Left kidney (tissue), 8 donors: ENCODE measurements around the gene MAGEL2. TPM values are rescaled to one million over a fixed set of nuclear protein-coding genes. Genes with fewer than 3 reads are reported as not detected.

Source experiments
- DNase-seq: peaks from one replicate; pipeline ENCODE4 v3.0.0-alpha.2; 2013
- long read RNA-seq, 8 donors: transcript quantifications; one replicate each; lab custom pipeline, GENCODE V29; 2026
- polyA plus RNA-seq: library from polyadenylated mRNA; unstranded; fragments of 120-200 nt; gene quantifications from one replicate; pipeline ENCODE4 v1.2.1, GENCODE V29; 2013; ENCODE audit not compliant: insufficient read length

Gene MAGEL2
- polyA plus RNA-seq, result 4.5 TPM
- long read RNA-seq, donor 1, full-length matches to known transcripts, result 8 of 8 reads
- long read RNA-seq, donor 1, partial matches to known transcripts, result 0 of 8 reads
- long read RNA-seq, donor 1, other reads (novel, unspliced or antisense), result 0 of 8 reads
- long read RNA-seq, donor 2, full-length matches to known transcripts, result 11 of 11 reads
- long read RNA-seq, donor 2, partial matches to known transcripts, result 0 of 11 reads
- long read RNA-seq, donor 2, other reads (novel, unspliced or antisense), result 0 of 11 reads
- long read RNA-seq, donor 3, result 0 reads
- long read RNA-seq, donor 4, result 0 reads
- long read RNA-seq, donor 5, full-length matches to known transcripts, result 2 of 2 reads
- long read RNA-seq, donor 5, partial matches to known transcripts, result 0 of 2 reads
- long read RNA-seq, donor 5, other reads (novel, unspliced or antisense), result 0 of 2 reads
- long read RNA-seq, donor 6, full-length matches to known transcripts, result 11 of 11 reads
- long read RNA-seq, donor 6, partial matches to known transcripts, result 0 of 11 reads
- long read RNA-seq, donor 6, other reads (novel, unspliced or antisense), result 0 of 11 reads
- long read RNA-seq, donor 7, full-length matches to known transcripts, result 7 of 7 reads
- long read RNA-seq, donor 7, partial matches to known transcripts, result 0 of 7 reads
- long read RNA-seq, donor 7, other reads (novel, unspliced or antisense), result 0 of 7 reads
- long read RNA-seq, donor 8, full-length matches to known transcripts, result 2 of 2 reads
- long read RNA-seq, donor 8, partial matches to known transcripts, result 0 of 2 reads
- long read RNA-seq, donor 8, other reads (novel, unspliced or antisense), result 0 of 2 reads

DNA sequence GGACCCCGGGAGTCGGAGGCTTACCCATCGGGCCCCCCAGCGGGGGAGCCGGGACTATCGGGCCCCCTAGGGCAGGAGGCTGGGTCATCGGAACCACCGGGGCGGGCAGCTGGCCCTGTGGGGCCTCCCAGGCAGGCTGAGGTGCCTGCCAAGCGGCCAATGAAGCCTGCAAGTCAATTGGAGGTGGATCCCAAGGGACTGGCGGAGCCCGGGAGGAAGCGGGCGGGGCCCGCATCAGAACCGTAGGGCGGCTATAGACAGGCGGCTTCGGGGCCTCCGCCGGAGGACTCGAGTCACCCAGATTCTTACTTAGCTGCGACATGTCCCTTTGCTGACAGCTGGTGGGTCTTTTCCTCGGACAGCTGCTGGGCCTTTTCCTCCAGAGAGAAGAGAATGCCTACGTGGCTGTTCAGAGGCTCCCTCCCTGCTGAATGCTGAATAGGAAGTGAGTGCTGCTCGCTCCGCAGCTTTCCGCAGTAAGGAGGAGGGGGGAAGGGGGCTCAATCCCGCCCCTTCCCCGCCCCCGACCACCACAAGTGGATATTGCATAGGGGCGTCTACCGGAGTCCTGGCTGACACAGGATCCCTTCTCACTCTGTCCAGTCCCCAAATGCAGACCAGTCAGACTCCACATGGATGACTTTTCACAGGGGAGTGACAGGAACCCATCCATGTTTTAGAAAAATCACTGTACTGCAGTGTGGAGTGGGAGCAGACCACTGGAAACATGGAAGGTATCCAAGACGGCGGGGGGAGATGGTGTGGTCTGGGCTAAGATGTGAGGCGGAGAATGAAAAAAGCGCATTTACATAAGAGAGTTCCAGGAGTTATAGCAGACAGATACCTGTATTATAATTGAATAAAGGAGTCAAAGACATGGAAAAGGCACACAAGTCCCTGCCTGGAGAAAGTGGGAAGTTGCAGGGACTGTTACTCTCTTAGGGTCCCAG is at the start of gene MAGEL2:
Gene MAGEL2, minus strand, starts transcription at position 447 of the 950 bp plus-strand sequence. Its CDS starts 125 bp downstream, at position 322.
- DNase-seq, result peak; percentile 70

DNA sequence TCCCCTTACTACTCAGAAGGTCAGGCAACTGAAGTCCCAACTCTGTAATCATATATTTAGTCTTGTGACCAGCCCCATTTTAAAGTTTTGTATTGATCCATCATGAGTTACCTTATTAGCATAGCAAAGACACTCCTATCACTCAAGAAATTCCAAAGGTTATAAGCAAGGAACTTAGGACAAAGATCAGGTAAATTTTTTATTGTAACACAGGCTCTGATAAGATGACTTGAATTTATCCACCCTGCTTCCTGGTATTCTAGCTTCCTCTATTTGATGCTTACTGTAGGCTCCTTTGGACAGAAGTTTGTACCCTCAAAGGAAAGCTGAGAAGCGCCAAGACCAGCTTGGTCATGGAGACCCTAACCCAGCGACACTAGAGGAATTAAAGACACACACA is 47.6 kb upstream of the MAGEL2 start:
- DNase-seq, result no peak

DNA sequence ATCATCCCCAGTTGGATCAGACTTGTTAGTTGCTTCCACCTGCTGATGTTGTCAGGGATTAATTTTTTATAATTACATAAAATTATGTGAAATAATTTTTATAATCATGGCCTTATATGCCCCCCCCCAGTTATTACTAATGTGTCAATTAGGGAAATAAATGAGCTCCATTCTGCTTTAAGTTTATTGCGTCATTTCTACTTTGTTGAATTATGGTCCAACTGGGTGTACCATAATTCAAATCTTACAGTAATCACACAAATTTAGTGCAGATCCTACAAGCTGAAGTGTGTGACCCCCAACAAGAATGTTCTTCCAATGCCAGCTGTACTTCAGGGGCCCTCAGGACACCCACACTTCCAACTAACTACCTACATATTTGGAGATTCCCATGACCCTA is 46.9 kb upstream of the MAGEL2 start:
- no peak for DNase-seq

DNA sequence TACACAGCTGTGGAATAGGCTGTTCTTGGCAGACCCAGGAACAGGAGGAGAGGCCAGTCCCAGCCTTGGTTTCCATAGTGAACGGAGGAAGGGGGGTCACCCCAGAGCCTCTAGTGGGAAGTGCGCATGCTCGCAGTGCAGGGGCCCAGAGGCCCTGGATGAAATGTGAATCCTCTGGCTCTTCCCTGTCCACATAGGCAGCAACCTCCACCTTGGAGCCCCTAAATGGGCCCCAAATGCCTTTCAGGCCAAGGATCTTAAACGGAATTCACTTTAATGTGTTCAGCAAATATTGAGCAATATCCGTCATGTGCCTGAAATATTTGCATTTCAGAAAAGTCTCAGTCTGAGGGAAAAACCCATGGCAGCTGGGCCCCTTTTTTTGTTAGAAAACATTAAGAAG is 42.8 kb upstream of the MAGEL2 start:
- peak; percentile 82 for DNase-seq

DNA sequence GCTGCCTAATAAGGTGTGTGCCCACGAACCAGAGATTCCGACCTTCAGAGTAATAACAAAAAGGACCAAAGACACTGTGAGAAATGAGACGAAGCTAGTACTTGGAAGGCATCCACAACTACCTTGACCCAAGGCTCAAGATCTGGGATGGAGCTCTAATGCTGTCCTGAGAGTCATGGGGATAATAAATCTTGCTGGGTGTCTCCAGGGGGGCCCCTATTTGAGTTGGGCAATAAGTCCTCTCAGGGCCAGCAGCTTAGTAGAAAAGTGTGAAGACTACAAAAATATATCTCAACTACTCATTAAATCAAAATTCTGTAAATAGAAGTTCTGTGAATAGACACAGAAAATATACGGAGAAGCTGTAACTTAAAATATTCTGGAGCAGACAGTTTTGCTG is 42.3 kb upstream of the MAGEL2 start:
- no peak for DNase-seq

DNA sequence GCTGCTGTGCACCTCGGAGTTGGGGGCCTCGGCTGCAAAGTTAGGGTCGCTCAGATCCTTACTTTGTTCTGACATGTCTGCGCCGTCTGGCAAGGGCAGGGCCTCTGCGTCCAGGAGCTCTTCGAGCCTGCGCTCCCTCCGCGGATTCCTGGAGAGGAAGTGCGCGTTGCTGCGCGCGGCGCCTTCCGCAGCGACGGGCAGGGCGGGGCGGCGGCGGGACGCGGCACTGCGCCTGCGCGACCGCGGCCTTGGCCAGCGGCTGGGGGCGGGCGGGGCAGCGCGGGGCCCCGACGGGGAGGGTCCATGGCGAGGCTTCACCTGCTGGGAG is 39.4 kb upstream of the MAGEL2 start, which contains the start of gene NDN:
Gene NDN, minus strand, starts transcription at position 163 of the 328 bp plus-strand sequence. Its CDS starts 88 bp downstream, at position 75.
- peak; percentile 46 for DNase-seq

DNA sequence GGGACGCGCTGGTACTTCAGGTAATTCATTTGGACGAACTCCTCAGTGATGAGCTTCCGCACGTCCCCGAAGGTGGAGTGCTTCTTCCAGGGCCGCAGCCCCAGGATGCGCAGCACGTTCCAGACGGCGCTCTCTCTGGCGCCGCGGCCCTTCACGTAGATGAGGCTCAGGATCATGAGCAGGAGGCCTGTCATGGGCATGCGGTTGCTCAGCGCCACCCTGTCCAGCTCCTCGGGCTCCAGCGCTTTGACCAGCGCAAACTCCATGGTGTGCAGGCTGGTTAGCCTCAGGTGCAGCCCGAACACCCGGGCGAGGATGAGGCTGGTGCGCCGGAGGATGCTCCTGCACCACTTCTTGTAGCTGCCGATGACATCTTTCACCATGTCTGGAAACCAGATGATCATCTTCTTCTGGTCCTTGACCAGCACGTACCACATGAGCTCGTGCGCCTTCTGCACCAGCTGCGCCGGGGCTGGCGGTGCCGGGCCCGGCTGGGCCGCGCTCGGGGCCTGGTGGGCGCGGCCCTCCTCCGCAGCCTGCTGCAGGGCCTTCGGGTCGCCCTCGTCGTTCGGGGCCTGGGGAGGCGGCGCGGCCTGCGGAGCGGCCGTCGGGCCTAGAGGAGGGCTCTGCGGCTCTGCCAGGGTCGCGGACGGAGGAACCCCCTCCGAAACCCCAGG is 38.9 kb upstream of the MAGEL2 start:
- DNase-seq, result no peak

DNA sequence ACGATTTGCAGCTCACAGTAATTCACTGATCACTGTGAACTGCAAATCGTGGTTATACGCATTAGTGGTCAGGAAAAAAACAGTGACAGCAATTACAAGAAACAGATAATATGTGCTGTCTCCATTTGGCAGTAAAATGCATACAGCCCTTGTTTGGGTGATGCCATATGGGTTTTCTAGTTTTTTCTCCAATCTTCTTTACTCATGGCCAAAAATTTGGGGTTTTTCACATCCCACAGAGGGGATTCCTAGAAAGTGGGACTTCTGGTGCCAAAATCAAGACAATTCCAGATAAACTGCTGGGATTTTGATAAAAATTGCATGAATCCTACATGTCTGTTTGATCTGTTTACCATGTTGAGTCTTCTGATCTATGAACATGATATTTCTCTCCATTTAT is 23.8 kb upstream of the MAGEL2 start:
- no peak for DNase-seq

DNA sequence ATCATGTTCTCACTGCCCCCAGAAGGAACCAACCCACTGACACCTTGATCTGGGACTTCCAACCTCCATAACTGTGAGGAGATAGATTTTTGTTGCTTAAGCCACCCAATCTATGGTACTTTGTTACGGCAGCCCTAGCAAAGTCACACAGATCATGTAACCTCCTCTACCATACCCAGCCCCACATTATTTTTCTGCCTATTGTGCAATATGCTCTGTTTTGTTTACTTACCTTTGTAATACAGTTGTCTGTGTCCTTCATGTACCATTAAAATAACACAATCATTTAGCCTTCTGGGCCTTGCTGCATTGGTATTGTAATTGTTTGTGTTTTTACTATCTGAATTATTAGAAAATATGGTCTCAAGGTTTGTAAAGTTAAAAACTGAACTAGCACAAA is 23.3 kb upstream of the MAGEL2 start:
- DNase-seq, result no peak

DNA sequence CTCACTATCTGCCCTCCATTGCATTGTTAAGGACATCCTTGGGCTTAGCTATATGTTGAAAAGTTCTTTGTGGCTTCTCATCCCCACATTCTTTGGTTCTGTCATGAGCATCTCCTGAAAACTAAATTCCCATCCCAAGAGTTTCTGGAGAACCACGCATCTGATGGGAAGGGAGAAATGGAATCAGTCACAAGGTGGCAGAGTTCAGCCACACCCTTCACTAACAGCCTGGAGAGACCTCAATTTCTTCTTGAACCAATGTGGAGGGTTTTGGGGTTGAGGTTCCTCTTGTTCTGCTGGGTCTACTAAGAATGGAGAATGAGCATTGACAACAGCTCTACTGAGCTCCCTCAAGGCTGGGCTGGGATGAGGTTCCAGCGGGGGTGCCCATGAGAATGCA is 15.6 kb upstream of the MAGEL2 start:
- no peak for DNase-seq

DNA sequence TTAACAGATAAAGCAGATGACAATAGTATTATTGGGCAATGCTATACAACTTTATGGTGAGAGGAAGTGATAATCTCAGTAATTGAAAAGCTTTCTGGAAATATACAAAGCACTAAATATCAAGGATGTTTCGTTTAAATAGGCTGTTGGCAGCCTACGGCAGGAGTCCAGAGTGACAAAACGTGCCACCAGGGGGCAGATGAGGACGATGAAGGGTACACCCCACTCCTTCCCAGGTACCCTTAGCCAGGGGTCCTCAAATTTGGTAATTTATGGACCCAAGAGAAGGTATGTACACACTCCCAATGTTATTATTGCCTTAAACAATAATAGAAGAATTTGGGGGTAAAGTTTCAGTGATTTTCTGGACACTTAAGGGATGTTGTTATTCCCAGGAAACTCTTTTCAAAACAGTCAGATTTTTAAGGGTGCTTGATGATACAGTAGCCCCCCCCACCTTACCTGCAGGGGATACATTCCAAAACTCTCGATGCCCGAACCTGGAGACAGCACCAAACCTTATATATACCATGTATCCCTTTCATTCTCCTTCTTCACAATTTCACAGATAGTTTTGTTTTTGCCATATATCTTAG is 1.4 kb upstream of the MAGEL2 start:
- DNase-seq, result peak; percentile 22

DNA sequence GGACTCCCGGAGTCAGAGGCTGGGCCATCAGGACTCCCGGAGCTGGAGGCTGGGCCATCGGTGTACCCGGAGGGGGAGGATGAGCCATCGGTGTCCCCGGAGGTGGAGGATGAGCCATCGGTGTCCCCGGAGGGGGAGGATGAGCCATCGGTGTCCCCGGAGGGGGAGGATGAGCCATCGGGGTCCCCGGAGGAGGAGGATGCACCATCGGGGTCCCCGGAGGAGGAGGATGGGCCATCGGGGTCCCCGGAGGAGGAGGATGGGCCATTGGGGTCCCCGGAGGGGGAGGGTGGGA is 719 bp downstream of the MAGEL2 start:
- DNase-seq, result no peak

DNA sequence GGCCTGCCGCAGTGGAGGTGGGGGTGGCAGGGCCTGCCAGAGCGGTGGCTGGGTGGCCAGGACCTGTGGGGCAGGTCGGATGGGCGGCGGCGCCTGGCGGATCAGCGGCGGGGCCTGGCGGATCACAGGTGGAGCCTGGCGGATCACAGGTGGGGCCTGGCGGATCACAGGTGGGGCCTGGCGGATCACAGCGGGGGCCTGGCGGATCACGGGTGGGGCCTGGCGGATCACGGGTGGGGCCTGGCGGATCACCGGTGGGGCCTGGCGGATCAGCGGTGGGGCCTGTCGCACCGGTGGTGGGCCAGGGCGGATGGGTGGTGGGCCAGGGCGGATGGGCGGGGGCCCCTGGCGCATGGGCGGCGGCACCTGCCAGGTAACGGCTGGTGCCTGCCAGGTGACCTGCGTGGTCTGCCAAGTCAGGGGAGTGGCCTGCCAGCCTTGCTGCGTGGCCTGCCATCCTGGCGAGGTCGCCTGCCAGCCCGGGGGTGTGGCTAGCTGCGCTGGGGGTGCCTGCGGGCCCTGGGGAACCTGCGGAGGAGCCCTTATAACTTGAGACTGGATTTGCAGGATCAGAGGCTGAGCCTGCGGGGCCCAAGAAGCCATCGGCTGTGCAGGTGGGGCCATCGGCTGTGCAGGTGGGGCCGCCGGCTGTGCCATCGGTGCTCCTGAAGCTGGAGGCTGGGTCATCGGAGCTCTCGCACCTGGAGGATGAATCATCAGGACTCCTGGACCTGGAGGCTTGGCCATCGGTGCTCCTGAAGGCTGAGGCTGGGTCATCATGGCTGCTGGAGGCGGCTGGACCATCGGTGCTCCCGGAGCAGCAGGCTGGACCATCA is 1.3 kb downstream of the MAGEL2 start:
- DNase-seq, result no peak

DNA sequence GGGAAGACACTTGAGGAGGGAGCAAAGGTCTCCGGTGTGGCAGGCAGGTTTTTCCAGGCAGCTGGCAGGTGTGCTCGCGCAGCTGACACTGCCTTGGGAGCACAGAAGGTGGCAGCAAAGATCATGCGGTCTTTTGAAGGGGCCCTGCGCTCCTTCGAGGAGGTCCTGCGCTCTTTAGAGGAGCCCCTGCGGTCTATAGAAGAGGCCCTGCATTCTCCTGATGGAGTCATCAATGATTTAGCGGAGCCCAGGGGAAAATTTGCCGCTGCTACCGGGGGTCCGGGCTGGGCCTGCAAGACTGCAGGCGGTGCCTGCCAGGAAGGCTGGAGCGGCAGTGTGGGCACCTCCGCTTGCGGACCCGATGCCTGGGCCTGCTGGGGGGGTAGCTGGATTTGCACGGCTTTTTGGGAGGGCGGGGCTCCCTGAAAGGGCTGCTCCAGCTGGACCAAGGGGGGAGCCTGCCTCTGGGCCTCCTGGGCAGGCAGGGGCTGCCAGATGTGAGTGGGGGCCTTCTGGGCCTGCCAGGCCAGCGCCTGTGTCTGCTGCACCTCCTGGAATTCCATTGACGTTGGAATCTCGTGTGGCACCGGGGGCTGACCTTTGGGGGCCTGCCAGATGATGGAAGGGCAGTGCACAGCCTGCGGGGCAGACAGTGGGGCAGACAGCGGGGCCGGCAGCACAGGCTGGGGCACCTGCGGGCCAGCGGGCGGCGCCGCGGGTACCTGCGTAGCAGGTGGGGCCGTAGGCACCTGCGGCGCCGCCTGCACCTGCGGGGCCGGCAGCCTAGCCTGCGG is 2.1 kb downstream of the MAGEL2 start:
- DNase-seq, result no peak

DNA sequence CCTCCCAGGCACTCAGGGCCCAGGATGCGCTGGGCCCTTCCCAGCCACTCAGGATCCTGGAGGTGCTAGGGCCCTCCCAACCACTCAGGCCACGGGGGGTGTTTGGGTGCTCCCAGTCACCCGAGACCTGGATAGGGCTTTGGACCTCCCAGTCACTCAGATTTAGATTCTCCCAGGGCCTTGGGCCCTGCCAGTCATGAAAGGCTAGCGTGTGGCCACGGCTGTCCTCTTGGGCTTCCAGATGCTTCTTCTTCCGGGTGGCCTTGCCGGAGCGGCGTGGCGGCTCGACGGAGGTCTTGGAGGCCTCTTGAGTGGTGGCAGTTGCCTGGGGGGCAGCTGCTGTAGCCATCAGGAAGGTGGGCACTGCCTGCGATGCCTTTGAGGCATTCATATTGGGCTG is 2.8 kb downstream of the MAGEL2 start:
- no peak for DNase-seq

DNA sequence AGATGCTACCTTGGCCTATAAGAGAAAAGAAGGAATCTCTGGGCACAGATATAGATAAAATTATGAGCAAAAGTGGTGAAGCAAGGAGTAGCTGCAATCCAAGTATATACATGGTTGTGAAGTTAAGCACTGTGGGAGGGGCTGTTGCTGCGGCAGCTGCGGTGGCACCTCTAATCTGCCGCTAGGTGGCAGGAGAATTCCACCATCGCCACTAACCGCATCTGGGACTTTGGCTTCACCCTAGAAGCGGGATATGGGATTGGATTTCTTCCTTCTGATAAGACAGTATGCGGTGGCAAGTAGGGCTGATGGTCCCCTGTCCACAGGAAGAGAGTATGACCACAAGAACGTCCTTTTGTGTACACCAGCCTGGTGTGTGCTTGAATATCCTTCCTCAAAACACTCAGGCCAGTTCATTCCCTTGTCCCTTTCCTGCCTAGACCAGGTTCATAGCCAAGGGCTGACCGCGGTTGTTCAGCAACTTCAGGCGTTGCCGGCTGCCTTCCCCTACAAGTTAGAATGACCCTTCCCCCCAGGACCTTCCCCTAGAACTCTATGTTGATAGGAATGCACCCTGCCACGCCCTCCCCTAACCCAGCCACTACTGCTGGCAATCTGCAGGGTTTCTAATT is 5.1 kb downstream of the MAGEL2 start:
- peak; percentile 55 for DNase-seq

DNA sequence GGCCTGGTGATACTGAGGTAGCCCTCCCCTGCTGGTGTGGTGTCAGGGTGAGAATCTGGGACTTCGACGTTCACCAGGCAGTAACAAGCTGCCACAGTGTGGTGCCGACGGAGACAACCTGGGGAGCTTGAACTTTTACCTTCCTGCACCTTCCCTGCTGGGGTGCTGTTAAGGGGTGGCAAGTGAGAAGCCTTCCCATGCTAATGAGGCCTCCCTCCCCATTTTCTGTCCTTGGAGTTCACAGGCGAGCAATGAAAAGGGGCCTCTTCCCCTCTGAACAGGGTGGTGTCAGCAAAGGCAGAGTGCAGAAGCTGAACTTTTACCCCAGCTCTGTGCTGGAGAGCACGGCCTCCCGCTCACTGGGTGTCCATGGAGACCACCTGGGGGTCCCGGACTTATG is 13.5 kb downstream of the MAGEL2 start:
- DNase-seq, result no peak

DNA sequence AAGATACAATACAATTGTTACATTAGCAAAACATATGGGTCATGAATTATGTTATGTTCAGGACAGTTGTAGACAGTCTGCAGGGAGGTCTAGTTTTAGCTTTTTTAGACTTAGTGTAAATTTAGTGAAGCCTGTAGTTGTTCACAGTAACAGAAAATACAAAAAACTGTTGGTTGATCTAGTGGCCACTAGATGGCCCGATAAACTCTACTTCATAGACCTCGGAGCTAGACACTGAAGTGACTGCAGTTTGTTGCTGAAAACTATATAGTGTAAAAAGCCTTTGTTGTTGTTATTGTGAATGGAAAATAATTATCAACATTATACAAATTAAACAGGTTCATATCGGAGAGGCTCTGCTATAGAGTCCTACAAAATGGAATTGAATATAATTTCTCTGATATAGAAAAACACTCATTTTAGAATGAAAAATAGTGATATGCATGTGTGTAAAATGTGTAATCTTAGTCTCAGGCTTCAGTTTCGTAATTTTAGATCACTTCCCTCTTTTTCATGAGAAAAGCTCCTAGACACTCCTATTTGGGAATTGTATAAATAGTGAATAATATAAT is 18.3 kb downstream of the MAGEL2 start:
- DNase-seq, result no peak
